Embryonic facial prominence (tissue), 1 donor: Measurements from ENCODE around the gene NCKIPSD.

Experiments used
- DNase-seq: peaks from one replicate; pipeline ENCODE4 v3.0.0-alpha.2; 2016; ENCODE audit errors: extremely low spot score

NCKIPSD gene

DNA sequence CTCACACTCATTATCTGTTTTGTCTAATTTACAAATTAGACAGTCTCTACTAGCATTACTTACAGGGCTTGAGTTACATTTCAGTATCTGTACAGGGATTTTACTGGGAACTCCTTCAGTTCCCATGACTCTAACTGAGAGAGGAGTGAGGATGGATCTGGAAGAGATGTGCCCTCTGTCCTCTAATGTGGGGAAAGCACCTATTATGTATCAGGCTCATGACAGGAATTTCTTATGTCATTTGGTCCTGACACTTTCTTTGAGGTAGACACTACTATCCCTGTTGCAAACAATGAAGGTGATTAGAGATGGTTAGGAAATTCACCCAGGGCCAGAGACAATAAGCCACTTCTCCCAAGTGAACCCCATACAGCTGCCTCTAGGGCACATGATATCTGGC, 10.9 kb upstream of the NCKIPSD start:
- DNase-seq: no peak

DNA sequence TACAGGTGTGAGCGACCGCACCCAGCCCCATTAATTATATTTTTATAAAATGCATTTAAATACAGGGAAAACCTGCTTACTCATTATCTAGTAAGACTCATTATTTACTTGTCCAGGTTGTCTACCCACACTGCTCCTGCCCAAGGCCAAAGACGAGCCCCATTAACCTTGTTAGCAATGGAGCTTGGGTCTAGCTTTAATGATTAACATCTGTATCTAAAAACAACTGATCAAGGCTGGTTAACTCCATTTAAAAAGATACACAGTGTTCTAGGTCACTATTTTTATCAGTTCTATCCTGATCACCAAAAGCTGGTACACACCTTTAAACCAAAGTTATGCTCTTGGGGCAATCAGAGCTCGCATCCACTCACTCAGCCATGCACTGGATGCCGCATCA, 10.4 kb upstream of the NCKIPSD start:
- no peak for DNase-seq

DNA sequence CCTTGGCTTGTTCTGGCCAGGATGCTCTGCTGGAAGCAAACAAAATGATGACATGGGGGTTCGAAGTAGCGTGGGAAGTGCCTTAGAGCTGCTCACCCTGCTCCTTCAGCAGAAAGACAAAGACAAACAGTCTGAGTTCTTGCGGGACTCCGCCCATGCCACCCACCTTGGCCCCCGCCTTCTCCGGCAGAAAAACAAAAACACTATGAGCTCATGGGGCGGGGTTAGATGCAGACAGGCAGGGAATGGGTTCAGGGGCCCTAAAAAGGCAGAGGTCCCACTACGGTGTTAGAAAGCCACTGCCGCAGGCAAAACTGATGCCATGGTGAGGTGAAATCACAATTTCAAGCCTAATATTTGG, 9.7 kb upstream of the NCKIPSD start:
- DNase-seq: no peak

DNA sequence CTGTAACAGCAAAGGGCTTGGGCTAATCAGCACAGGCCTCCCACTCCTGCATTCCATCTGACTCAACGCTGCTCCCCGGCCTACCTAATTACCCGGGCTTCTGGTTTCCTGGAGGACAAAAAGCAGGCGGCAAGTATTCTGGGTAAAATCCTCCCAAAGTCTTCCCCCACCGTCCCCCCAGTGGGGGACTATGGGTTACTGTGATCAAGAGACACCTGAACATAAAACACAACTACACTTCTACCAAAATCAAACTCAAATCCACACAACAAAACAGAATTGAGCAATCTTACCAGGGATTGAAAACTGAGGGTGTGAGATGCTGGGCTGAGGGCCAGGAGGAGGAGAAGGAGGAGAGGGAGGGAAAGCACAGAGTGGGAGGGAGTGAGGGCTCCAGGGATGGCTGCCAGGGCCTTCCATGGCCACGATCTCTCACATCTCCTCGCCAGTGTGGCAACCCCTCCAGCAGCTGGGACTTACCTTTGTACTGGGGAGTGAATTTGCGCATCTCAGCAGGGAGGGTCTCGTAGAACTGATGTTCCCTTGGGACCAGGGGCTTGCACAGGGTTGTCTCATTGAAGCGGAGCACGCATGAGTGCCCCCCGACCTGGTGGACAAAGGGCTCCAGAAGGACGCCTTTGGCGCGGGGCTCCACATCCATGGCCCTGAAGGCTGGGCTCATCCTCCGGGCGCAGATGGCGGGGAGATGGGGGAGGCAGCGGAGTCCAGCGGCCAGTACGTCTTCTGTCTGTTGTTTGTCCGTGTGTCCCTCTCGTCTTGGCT, 9.1 kb upstream of the NCKIPSD start:
- DNase-seq: no peak

DNA sequence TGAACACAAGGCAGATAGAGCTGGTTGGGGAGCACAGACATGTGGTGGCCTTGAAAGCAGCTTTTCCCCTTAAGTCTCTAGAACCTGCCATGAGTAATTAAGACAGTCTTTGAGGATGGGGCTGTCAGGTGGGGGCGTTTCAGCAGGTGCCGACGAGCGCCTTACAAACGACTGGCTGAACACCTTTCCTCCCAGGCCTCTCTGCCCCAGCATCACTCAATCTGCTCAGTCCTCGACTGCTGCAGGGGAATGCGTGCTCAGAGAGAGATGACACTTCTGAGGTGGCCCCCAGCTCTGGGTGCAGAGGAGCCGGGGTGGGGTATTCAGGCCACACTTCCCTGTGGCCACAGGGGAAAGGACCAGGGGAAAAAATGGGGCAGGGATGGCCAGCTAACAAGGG, 8.1 kb upstream of the NCKIPSD start:
- DNase-seq: no peak

DNA sequence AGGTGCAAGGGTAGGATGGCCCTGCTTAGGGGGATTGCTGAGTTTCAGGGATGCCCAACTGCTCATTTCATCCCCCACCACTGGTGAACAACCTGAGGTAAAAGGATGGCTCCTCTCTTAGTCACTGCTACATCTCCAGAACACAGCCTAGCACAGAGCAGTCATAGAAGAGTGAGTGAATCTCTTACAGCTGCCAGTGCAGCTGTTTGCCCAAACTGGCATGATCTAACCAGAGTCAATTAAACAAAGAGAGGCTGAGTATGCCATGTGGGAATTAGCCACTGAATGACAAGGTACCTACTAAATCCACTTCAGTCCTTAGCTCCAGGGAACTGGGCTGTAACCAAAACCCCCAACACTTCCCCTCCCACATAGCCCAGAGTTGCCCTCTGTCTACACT, 6.8 kb upstream of the NCKIPSD start:
- DNase-seq: no peak

DNA sequence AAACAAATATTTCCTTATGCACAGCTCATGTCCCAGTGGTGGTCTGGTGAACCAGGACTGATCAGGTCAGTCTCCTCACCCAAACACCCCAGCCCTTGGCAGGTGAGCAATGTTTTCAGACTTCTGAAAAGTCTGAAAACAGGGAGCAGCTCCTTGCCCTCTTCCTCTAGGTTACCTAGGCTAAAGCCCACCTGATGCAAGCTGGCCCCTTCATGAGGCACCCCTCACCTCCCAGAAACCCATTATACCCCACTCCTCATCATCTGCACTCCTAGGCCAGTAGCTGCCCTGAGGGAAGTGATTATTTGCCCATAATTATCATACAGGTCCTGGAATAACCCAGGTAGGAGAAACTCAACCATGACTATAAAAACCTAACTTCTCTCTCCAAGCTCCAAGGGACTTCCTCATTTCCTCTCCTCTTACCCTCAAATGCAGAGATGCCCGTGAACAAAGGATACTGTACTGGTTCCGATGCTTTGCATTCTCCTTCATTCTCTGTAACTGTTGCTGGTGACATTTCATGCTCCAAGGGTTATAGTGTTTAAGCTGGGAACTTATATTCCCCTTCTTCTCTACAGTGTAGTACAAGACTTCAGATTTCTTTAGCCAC, 5.2 kb upstream of the NCKIPSD start:
- DNase-seq: no peak

DNA sequence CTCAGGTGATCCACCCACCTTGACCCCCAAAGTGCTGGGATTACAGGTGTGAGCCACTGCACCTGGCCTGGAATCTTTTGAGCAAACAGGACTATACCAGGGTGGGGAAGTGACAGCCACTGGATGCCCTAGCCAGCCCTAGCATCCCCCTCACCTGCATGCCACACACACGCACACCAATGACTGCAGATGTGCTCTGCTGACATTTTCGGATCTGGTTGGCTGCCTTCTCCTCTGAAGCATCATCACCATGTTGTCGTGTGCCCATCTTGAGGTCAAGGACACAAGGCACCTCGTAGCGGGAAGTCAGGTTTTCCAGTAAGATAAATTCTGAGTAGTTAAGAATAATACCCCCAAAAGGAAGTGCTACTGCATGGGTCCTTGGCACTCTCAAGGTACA, 3.7 kb upstream of the NCKIPSD start:
- no peak for DNase-seq

DNA sequence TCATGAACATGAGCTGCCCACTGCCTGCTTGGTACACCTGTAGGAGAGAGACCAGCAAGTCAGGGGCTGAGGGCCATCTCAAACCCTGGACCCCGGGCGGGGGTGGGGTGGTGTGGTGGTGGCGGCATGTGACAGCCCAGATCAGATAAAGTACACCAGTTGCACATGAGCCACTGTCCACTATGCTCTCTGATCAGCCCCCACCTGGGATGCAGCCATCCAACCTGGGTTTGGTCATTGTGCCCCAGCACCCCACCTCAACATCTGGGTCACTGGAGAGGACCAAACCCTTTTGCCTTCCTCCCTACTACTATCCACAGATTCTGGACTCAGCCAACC, 3.0 kb upstream of the NCKIPSD start:
- DNase-seq: no peak

DNA sequence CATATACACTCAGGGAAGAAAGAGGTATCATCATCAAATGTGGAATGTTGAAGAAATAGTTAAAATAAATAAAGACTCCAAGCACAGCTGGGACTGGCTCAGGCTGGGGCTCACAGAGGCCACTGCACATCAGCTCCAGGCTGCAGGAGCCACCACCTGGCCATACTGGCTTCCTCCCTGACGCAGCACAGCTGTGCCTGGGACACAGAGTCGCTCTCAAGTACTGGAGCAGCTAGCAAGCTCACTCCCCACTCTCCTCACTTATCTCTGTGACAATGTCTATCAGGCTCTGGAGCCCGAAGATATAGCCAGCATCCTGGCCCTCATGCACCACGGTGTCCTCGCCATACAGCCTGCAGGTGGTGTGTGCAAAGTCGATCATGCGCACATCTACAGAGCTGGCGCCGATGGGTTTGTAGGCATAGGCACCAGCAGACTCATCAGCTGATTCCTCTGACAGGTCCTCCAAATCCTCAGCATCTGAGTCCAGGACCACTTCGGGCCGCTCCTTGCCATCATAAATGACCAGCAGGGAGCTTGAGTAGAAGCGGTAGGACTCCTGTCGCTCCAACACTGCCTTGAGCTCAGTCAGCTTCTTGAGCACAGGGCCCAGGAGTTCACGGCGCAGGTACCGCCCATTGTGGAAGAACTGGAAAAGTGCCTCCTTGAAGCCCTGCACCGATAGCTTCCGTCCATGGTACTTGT, 2.5 kb upstream of the NCKIPSD start:
- DNase-seq: no peak

DNA sequence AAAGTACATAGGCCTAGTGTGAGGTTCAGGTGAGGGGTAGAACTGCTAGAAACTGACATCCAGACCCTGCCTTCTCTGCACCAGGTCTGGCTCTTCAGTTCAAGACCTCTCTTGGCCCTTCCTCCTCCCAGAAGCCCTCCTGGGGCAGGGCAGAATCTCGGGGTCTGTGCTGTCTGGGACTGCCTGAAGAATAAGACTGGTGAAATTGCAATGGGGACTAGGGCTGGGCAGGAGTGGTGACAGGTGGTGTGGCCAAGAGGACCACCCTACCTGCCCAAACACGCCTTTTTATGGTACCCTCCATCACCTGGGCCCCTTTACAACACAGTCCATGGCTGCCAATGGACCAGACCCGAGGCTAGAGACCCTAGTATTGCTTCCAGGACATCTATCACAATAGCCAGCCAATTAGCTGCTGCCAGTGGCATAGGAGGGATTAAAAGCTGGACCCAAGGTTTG, 1.5 kb upstream of the NCKIPSD start:
- DNase-seq: no peak

DNA sequence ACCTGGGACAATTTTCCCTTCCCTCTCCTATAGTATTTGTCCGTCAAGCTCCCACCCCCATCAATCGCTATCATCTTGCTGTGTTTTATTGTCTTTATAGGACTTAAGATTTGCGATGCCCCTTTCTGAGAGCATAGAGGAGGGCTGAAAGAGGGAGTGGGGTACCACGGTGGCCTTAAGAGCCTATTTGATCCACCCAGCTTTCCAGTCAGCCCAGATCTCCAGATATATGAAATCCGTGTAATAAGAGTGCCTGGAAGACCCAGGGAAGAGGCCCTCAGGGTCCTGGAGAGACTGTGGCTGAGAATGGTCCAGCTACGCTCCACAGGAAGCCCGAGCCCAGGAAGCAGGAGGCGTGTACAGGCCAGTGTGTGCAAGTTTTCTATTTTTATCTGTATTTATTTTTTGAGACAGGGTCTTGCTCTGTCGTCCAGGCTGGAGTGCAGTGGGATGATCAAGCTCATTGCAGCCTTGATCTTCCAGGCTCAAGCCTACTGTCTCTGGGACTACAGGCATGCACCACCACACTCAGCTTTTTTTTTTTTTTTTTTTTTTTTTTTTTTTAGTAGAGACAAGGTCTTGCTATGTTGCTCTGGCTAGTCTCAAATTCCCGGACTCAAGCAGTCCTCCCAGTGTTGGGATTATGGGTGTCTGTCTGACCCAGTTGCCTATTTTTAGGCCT, 964 bp upstream of the NCKIPSD start:
- DNase-seq: no peak

DNA sequence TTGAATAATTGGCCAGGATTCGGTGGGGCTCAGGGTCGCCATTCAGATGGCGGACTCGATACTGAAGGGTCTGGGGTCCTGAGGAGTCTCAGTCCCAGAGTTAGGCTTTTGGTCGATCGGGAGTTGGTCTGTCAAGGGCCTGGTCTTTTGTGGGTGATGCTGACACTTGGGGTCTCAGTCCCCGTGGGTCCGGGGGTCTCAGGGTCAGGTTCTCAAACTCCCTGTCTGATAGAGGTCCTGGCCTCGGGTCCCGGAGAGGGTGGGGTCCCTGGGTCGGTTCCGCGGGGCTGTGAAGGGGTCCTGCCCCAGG, 467 bp downstream of the NCKIPSD start:
- DNase-seq: no peak

DNA sequence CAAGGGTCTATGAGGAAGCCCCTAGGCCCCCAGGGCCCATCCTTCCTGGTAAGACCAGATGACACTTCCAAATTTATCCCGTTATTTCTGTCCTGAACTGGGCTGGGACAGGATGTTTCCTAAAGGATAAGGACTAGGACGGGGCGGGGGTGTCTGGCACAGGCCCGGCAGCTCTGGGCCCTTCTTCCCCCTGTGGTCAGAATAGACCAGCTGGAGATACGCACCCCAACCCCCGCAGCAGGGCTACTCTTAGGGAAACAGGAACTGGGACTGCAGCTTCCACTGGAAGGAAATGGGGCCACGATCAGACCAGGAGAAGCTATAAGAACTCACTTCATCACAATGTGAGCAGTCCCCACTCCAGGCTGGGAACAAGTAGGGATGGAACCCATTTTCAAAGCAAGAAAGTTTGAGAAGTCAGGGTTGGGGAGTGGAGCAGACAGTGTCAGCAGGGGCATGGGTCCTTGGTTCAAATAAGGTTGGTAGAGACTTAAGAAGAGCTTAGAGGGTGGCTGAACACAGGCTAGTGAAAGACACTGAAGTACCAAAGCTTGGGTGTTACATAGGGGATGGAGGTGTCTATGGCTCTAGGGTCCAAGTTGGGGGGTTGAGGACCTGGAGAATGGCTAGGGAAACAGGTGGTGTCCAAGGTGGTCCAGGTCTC, 1.1 kb downstream of the NCKIPSD start:
- DNase-seq: no peak

DNA sequence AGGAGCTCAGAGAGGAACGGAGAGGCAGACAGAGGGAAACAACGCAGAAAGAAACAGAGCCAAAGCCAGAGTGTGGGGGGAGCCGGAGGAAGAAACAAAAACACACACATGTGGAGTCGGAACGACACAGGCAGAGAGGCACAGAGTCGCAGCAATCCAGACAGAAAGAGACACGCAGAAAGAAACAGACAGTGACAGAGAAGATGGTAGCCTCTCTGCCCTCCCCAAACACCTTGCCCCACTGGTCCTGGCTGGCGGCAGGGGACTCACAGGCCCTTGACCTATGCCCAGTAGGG, 1.7 kb downstream of the NCKIPSD start:
- DNase-seq: no peak

DNA sequence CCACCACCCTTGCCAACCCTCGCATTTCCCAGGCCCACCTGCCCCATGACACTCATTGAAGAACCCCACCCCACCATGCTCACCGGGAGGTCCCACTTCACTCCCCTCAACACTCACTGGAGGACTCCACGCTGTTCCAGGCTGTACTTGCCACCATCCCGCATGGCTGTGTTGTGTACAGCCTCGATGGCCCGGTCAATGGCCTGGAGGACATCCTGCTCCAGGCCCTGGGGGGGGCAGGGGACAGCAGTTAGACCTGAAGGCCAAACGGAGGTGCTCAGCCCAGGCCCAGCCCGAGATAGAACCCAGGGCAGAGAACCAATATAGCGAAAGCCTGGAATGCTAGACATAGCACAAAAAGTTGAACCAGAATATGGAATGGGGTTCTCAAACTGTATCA, 2.9 kb downstream of the NCKIPSD start:
- DNase-seq: no peak

DNA sequence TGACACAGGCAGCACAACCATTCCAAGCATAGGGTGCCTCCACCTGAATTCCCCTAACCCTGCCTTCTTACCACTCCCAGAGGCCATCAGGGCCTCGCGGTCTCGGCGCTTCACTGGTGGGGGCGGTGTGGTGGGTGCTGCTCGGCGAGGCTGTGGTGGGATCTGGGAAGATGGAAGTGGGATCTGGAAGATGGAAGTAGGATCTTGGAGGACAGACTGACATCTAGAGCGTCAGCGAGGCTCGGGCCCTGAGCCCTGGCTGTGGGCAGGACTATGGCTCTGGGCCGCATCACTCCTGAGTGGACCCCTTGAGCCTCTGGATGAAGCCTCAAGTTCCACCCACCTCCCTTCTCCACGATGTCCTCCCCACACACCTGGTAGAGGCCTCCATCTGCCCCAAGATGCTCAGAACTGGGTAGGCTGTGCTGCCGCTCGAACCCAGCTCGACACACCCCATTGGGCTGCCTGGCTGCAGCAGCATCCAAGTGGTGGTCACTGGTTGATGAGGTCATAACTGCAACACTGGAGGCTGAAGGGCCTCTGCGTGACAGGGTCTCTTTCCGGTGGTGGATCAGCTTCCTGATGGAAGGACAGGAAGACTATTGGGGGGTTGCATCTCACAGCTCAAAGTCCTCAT, 3.6 kb downstream of the NCKIPSD start:
- DNase-seq: no peak

DNA sequence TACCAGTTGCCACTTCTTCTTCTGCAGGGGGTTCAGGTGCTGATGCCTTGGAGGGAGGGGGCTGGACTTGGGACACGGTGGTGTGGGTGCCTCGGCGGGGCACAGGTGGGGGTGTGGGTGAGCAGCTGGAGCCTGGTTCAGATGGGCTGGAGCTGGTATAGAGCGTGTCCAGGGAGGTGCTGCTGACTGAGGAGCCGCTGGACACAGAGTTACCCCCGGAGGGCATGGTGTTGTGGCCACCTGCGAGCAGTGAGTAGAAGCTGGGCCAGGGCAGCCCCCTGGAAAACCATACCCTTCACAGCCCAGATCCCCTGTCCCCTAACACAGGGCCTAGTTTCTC, 4.2 kb downstream of the NCKIPSD start:
- no peak for DNase-seq

DNA sequence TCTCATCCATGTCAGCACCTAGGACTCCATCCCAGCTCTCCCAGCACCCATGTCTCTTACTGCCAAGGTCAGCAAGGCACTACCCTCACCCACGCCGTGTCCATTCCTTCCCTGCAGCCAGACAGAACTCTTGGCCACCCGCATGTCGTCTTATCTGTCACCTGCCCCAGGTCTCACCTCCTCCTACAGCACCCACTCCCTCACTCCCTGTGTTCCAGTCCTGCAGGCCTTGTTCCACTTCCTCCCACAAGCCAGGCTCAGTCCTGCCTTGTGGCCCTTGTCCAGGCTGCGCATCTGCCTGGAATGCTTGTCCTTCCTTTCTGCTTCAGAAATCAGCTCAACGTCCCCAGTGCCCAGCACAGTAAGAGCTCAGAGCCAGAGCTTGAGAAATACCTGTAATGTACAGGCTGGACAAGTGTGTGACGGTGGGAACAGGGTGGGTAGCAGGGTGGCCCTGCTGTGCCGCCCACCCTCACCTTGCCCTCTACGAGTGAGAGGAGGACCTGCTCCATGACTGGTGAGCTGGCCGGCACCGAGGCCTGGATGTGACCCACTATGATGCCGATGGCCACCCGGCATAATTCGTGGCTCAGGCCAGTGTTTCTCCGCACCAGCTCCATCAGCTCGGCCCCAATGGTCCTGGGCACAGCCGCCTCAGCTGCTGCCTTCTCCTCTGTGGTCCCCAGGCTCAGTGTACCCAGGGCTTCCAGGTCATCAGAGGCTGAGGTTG, 4.7 kb downstream of the NCKIPSD start:
- DNase-seq: no peak

DNA sequence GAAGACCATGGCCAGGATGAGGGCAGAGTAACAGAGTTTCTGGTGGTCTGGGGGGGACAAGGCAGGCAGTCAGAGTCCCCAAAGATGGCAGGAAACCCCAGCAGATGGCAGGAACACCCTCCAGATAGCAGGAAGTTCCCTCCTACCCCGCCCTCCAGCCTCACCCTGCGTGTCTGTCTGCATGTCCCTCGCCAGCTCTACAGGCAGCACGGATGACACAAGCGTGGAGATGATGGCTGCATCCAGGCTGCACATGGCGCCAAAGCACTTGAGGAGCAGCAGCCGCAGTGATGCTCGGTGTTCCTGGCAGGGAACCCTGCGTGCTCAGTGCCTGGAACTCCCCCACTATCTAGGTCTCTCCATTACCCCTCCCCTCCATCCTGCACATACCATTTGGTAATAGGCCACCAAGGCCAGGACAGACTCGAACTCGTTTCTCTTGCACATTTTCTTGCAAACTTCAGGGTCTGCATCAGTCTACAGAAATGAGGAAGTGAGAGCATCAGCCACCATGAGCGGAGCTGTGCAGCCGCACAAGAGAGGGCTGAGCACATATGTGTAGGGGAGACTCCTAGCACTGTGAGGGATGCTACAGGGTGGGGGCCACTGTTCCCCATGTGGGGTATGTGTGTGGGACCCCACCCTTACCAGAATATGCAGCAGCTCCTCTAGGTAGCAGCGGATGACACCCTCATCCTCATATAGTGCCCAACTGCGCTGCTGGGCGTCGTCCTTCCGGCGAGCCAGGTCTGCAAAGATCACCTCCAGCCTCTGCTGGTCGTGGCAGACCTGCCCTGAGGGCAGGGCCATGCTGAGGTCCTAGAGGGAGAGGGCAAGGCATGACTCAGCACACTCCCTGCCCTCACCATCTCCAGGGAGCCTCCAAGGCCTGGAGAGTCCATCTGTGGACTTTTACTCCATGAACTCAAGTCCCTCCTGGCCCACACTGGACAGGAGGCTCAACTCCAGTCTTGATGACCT, 6.0 kb downstream of the NCKIPSD start:
- no peak for DNase-seq
